ENCODE data around the gene KDM6A.
"Not testable (repeated sequence)": the region's sequence is repeated elsewhere in the genome, so short reads cannot be mapped to it uniquely, and the experiment has no call there.

Gene KDM6A

GRCh38 chrX:45026036-45026435 is 153.0 kb downstream of the KDM6A start:
- DNase-seq (ENCODE audit: low read depth): no peak
- no peak overlapping the region for H3K4me3 ChIP-seq (ENCODE audit: low read depth, low read length)
- TF ChIP-seq CTCF (conservative IDR thresholded peaks at IDR 0.05; ENCODE audit: low read depth, low read length): no peak

- no peak overlapping the region for H3K4me3 ChIP-seq (ENCODE audit: low read depth, low read length)
- TF ChIP-seq CTCF (conservative IDR thresholded peaks at IDR 0.05; ENCODE audit: low read depth, low read length): no peak
- DNase-seq (ENCODE audit: low read depth): no peak
Observed at GRCh38 chrX:45031830-45032378, 158.9 kb downstream of the KDM6A start.

GRCh38 chrX:45035071-45035470 is 162.1 kb downstream of the KDM6A start:
- TF ChIP-seq CTCF (conservative IDR thresholded peaks at IDR 0.05; ENCODE audit: low read depth, low read length): no peak
- DNase-seq (ENCODE audit: low read depth): no peak

GRCh38 chrX:45036161-45036560 is 163.2 kb downstream of the KDM6A start:
- H3K4me3 ChIP-seq (ENCODE audit: low read depth, low read length): no peak overlapping the region
- no peak for TF ChIP-seq CTCF (conservative IDR thresholded peaks at IDR 0.05; ENCODE audit: low read depth, low read length)
- DNase-seq (ENCODE audit: low read depth): no peak

More at GRCh38 chrX:45035071-45035470, 162.1 kb downstream of the KDM6A start:
- H3K4me3 ChIP-seq (ENCODE audit: low read depth, low read length): no peak overlapping the region

- not testable (repeated sequence) for H3K4me3 ChIP-seq (ENCODE audit: low read depth, low read length); DNase-seq (ENCODE audit: low read depth)
Observed at GRCh38 chrX:45040137-45040536, 167.1 kb downstream of the KDM6A start.

- TF ChIP-seq CTCF (conservative IDR thresholded peaks at IDR 0.05; ENCODE audit: low read depth, low read length): no peak
- no peak overlapping the region for H3K4me3 ChIP-seq (ENCODE audit: low read depth, low read length)
Observed at GRCh38 chrX:45046417-45046816, 173.4 kb downstream of the KDM6A start.

GRCh38 chrX:45050558-45050957 is 177.6 kb downstream of the KDM6A start:
- TF ChIP-seq CTCF (conservative IDR thresholded peaks at IDR 0.05; ENCODE audit: low read depth, low read length): no peak
- no peak overlapping the region for H3K4me3 ChIP-seq (ENCODE audit: low read depth, low read length)
- DNase-seq (ENCODE audit: low read depth): no peak

More at GRCh38 chrX:45046417-45046816, 173.4 kb downstream of the KDM6A start:
- DNase-seq (ENCODE audit: low read depth): no peak

Measured in choroid plexus epithelial cell (primary cell).